Left renal cortex interstitium (tissue), 4 donors: ENCODE data around the gene NSF. TPM values are rescaled to one million over a fixed set of nuclear protein-coding genes. Genes with fewer than 3 reads are reported as not detected.
"Not testable (repeated sequence)": the region's sequence is repeated elsewhere in the genome, so short reads cannot be mapped to it uniquely, and the experiment has no call there.

Experiments
- DNase-seq, 4 donors: peaks; one replicate each; pipeline ENCODE4 v3.0.0-alpha.2; 2013; ENCODE audit warnings: low read depth in 4 of 4, low spot score in 2 of 4, missing footprints in 1 of 4
- polyA plus RNA-seq, 4 donors: library from polyadenylated mRNA; unstranded; fragments of 120-200 nt; gene quantifications; one replicate each; pipeline ENCODE4 v1.2.1, GENCODE V29; 2013; ENCODE audit not compliant: insufficient read length in 4 of 4

NSF gene
- polyA plus RNA-seq, 4 donors = 29.0 to 40.5 (median 35.0) TPM

DNA sequence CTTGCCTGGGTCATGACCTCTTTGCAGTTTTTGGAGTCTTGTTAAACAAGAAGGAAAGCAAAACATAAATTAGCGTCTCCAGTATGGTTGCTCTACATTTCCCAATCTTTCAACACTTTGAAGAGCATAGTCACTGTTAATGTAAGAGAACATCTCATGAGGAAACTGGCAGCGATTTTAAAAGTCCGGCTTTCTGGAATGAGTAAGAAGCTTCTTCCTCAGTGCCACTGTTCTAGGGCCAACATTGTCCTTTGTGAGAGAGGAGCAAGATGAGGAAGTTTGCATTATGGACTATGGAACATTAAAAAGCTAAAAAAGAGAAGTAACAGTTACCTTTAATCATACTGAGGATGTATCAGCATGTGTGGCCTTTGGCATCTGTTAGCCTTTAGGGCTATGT lies 154.9 kb downstream of the NSF start:
- DNase-seq = no peak

DNA sequence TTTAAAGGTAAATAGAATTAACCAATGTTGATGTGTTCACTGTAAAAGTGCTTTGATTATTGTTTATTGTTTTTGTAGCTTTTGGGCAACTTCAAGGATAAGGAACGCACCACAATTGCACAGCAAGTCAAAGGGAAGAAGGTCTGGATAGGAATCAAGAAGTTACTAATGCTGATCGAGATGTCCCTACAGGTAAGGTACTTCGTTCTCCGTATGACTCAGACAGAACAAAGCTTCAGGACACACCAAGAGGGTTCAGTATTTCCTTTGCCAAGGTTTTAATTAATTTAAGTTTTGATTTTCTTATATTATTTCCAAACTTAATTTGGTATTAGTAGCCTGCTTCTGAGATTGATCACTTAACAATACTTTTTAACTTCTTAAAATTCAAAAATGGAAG lies 161.0 kb downstream of the NSF start:
- DNase-seq = no peak

DNA sequence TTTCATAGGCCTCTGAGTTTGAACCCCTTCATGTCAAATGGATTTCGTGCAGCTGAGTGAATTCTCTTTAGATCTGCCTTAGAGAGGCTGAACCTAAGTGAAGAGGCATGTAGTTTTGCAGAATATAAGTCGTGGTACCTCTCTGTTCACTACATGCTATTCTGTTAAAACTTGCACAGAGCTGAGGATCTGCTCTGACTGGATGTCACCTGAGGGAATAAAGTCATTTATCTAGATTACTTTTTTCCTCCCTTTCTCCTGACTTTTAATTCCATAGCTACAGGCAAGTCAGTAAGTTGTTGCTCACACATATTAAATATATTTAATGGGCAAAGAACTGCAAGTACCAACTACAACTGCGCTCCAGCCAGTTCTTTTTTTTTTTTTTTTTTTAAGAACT lies 163.3 kb downstream of the NSF start:
- DNase-seq = no peak

DNA sequence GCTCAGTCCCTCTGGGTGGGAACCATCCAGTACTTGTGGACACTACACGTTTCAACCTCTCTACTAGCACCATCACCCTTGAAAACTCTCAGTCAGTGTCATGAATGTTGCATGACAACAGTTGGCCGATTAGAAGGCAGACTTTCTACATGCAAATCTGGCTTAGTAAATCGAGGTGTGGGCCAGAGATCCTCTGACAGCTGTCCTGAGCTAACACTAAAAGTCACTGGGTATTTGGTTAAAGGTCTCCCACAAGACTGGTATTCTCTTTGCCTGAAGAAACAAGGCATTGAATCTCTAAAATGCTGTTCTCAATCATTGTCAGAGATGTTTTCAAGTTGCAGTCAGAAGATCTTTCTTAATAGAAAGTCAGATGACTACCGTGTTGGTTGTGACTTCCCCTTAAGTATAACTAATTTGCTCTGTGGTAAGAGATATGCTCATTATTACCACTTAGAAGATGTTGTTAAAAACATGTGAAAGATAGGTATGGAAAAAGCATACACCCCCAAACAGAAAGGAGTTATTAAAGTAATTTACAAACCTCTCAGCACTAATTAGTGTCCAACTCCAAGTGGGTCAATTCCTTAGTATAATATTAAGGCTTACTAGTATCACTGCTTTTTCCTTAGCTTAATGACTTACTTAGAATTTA lies 165.7 kb downstream of the NSF start:
- no peak for DNase-seq

DNA sequence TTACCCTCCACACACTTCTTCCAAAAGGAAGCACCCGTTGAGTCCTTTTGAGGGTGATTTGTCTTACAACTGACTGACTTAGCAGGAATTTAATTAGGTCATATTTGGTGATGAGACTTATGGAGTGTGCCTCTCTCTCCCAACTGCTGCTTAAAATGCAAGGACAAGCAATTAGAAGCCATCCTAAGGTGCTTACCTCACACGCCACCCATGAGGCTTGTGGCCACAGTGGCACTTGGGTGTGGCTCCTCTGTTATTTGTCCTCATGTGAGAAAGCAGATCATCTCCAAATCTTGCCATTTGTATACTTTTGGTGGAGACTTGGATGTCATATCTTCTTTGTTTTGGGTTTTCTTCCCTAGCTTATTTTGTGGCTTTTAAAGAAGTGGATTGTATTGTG lies 166.4 kb downstream of the NSF start:
- no peak for DNase-seq

DNA sequence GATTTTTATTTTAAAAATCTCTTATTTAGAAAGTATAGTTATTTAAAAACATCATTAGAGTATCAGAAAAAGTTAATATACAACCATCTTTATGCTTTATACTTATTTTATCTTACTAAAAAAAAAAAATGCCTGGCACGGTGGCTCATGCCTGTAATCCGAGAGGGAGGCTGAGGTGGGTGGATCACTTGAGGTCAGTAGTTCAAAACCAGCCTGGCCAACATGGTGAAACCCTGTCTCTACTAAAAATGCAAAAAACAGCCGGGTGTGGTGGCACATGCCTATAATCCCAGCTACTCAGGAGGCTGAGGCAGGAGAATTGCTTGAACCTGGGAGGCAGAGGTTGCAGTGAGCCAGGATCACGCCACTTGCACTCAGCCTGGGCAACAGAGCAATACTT lies 167.1 kb downstream of the NSF start:
- DNase-seq = not testable (repeated sequence)

DNA sequence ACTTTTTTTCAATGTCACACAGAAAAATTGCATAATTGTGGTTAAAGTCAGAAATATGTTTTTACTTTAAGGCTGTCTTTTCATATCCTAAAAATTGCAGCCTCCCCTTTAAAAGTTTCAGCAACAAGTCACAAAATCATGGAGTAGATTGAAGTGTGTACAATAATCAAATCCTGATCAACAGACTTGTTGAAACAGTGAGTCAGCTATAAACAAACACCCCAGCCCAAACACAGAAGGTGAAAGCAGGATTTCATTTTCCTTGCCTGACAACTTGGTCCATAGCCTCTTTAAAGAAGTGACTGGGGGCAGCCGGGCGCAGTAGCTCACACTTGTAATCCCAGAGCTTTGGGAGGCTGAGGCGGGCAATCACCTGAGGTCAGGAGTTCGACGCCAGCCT lies 168.1 kb downstream of the NSF start:
- DNase-seq = no peak

DNA sequence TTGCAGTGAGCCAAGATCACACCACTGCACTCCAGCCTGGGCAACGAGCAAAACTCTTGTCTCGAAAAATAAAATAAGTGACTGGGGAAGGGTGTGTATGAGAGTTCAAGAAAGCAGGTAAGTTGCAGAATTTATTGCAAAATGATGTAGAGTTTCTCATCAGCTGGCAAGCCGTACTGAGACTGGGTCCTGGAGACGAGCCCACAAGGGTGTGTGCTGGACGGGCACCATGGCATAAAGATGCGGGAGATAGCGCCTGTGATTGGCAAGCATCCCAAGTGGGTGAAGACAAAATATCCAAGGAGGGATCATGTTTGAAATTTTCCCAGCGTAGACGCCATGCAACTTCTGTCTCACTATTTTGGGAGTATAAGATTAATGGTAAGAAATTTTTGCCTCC lies 168.7 kb downstream of the NSF start:
- DNase-seq = no peak

DNA sequence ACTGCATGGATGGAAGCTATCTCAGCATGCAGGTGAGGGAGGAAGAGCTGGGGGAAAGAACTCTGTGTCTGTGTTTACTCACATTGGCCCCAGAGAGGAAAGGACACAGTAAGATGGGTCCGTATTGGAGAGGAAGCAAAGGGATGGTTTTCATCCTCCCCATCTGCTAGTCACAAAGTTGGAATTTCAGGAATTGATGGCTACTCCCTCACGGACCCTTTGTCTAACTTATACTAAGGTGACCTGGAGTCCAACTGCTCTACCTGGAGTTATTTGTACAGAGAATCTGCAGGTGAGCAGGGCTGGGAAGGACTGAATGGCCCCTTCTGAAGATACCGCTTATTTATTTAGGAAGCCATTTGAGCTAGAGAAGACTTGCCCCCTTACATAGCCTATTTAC lies 172.9 kb downstream of the NSF start:
- DNase-seq = no peak

DNA sequence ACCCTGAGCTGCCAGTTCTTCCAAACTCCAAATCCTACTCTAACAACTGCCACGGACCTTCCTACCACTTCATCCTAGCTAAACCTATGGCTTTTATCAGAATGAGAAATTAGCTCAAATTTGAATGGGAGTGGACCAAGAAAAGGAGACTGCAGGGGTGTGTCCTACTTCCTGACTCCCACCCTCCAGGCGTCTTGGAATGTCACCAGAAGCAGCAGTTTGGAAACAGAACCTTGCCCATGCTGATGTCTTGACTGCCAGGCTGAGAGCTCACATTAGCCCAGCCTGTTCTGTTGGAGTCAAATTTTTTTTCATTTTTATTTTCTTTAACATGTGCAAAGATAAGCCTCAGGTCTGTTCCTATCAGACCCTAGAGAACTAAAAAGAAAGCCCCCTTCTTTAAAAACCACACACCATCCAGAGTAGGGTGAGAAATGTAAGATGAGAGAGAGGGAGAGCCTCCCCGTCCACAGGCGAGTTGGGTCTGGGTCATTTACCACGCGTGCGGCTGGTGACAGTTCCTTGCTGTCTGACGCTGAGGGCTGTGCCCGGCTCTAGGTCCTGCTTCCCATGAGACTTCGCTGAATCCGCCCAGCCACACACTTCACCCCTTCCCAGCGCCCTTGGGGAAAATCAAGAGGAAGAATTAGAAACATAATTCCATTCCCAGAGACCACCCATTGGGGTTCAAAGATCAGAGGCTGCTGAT lies 173.7 kb downstream of the NSF start:
- no peak for DNase-seq

DNA sequence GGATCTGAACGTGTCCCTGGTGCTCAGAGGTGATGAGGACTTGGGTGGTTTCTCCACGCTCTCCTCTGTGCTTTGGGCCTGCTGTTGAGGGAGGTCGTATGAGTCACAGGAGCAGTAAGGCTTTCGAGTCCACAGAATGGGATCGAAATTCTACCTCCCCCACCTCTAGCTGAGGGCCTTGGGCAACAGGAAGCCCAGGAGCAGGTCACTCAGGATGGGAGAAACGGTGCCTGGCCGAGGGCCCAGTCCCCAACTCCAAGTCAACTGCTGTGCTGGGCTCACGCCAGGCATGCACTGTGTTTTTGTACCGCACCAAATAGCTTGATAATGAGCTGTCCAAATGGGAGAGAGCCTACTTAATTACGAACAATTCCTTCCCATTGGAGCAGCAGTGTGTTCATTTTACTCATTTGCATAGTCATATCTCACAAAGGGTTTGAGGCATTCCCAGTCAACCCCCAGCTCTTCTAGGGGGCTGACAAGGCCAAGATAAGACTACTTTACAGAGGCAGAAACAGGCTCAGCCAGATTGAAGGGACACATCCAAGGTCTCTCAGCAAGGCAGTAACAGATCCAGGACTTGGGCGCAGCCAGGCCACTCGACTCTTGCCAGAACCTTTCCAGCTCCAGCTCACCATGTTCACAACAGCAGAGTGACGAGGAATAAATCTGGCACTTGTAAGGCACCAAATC lies 174.4 kb downstream of the NSF start:
- no peak for DNase-seq

DNA sequence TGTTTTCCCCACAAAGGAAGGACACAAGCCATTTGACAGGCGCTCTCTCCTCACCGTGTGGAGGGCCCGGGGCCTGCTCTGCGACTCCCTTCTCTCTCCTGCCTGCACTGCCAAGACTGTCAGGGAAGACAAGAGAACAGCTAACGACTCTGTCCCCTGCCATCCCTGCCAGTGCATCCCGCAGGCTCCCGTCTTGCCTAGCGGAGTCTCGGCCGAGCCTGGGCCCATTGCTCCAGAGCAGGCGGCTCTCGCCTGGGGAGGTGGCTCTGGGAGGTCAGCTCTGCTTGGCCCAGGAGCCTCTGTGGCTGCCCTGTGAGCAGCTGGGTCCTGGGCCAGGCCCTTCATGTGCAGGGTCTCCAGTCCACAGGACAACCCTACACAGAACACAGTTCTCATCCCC lies 175.0 kb downstream of the NSF start:
- no peak for DNase-seq

DNA sequence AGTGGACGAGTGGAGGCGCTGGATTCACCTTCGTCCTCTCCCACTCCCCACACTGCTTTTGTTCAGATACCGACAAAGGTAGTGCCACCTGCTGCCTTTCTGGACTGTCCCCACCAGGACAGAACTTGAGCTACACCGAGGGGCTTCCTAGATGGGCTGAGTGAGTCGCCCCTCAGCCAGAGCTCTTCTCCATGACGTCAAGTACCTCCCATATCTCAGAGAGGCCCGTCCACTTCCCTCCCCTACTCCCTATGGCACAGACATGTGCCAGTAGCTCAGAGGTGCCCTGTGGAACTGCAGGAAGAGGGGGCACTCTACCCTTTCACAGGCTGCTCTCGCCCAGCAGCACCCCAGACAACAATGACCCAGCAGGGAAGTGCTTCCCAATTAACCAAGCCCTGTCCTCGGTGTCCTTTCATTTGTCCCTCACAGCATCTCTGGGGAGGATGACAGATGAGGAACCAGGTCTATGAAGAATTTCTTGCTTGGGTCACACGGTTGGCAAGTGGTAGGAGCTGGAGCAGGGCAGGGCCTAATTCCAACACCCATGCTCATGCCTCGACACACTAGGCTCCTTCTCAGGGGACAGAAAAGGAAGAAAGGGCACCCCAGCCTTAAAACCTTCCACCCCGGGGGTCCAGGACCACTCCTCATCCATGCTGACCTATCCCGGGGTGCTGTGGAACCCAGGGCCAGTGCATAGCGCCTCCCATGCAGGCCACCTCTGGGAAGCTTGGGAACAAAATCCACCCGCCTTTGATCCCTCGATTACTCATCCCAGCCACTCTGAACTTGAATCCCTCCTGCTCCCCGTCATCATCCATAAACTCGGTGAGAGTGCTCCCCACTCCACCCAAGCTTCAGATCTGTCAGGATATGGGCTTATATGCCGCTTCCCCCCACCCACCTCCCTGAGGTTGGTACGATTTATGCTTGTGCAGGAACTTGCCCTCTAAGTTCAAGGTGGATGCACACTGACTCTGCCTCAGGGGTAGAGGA lies 176.3 kb downstream of the NSF start:
- no peak for DNase-seq

DNA sequence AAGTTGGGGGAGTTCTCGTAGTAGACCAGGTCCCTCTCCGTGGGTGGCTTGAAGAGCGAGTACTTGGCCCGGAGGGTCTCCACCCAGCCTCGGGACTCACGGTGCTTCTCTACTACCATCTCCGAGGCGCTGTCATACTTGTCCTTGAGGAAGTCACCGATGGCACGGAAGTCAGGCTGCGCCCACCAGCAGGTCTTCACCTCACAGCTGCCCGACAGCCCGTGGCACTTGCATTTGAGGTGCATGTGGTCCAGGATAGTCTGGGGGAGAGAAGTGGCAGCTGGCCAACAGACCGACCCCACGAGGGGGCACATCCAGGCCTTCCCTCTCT lies 178.0 kb downstream of the NSF start:
- DNase-seq = no peak

DNA sequence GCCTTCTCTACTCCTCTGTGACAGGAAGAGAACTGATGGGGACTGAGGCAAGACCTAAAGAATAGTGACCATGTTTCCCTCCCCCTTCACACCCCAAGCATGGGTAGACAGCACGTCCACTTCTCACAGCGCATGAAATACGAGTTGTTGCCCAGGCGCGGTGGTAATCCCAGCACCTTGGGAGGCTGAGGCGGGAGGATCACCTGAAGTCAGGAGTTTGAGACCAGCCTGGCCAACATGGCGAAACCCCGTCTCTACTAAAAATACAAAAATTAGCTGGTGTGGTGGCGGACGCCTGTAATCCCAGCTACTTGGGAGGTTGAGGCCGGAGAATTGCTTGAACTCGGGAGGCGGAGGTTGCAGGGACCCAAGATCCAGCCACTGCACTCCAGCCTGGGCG lies 178.4 kb downstream of the NSF start:
- DNase-seq = not testable (repeated sequence)

DNA sequence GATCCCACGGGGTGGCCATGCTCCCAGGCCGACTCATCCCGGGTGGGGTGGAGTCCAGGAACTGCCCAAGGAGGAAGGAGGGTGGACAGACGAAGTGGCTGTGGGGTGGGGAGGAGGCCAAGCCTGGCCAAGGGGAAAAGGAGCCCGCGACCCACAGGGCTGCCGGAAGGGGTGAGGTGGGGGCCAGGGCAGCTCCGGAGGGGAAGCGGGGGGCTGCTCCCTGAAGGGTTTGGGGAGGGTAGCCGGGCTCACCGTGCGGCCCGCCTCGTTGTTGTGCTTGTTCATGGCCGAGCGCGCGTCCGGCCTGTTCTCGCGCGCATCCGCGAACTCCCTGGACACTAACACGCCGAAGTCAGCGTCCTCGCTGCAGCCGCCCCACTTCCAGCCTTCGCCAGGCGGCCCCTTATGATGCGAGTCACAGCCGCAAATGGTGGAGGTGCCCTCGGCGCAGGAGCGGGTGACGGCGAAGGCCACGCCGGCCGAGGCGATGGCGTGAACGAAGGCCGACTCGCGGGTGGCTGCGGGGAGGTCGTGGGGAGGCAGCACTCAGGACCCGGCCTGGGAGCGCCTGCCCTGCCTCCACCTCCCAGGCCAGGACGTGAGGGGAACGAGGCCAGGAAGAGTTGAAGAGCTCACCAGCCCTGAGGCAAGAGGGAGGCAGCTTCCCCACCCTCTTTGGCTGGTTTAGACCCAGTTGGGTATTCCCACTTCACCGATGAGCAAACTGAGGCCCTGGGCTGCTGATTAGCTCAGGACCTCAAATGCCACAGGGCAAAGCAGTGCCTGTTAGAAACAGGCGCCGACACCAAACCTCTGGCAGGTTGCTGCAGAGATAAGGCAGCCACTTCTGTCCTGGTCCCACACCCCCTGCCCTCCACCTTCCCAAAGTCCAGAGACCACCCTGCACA lies 179.3 kb downstream of the NSF start:
- no peak for DNase-seq

DNA sequence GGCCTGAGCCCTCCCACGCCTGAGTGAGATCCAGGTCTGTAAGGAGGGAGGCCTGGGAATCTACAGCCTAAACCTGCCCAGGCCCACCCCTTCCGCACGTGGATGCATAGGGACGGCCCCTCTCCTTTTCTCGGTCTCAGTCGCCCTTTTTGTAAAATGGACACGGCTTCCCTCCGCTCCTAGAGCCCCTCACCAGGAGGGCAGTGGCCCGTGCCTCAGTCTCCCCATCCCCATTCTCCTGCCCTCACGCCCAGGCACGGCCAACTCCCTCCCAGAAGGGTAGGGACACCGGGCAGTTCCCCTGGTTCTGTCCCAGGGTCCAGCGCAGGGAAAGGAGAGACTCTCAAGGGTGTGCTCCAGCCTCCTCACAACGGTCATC lies 180.0 kb downstream of the NSF start:
- DNase-seq = no peak

DNA sequence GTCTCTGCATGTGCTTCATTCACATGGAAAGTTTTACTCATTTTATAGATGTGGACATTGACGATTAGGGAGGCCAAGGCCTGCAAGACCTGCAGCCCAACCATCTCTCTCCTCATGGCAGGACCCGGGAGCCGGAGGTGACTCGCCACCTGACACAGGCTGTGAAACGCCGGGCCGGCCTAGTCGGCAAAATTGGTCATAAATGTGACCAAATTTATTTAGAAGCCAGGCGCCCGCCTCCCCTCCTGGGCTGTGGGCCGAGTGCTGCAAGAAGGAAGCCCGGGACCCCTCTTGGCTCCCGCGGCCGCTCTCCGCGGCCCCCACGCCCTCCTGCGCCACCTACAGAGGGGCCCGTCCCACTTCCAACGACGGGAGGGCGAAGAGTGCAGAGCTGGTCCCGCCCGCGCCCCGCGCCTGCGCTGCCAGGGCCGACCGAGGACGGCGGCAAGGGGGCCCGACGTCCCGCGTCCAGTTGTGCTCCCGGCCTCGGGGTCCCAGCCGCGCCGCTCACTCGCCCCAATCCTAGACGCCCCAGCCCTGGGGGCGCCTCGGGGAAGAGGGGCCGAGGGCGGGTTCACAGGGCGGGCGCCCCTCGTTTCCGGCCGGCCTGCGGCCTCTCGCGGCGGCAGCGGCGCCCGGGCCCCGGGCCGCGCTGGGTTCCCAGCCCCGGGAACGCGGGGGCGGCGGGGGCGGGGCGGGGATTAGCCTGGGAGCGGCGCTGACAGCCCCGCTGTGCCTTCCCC lies 180.5 kb downstream of the NSF start:
- DNase-seq = no peak
